ENCODE results near the gene TLR1.
A peak's percentile ranks its signal among the peaks of the same experiment; 100 is the strongest.
"Not testable (repeated sequence)": the region's sequence is repeated elsewhere in the genome, so short reads cannot be mapped to it uniquely, and the experiment has no call there.

The TLR1 gene

DNA sequence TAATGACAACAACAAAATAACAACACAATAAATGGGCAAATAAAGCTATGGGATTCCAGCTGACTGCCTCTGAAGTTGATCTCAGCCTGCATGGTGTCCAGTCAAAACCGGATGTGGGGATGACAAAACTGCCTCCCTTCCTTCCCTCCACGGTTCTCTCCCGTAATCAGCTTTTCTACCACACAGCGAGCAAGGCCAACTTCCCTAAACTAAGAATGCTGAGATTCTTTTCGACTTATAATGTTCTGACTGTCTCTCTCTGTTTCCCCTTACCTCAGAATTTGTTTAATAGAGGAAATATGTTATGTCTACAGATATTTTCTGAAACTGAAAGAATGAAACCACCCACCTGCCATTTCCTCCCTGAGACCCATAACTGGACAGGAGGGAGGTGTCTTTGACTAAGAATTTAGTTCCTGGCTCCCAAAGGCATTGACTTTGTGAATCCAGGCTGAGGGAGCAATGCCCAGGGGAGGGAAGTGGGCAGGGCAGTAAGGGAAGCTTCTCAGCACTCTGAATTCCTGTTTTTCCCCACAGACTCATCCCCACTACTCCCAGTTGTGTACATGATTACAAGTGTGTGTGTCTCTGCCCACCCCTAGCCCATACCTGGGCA, 1.0 kb upstream of the TLR1 start:
- no peak for DNase-seq (ENCODE audit: low read depth in 2 of 2)

DNA sequence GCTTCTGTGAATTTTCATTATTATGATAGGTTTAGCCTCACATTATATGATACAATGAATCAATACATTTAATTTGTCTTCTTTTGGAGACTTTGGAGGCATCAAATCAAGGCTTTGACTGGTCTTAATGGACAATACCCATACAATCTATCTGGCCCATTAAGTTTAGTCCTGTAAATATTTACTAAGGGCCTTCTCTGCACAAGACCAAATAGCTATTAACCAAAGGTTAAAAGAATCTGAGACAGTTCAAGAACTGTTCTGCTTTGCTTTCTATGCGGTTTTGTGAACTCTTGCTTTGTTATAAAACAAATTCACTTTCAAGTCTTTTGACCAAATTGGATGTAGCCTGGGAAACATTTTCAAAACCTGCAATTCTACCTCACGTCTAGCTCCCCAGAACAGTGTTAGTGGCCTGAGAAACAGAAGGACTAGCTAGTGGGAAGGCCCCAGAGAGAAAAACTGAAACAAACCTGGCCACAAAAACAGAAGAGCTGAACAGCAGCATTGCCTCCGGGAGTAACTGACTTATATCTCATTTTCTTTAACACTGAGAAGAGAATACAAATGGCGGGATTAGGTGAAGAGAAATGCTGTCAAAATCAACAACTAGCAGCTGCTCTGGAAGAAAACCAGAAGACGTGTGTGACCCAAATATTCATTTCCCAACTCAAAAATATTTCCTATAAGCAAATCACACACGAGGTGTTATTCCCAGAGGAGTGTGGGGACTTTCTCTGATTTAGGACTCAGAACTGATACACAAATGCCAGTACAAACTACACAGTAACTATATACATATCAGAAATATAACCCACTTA, 548 bp downstream of the TLR1 start:
- DNase-seq (ENCODE audit: low read depth in 2 of 2), result peak in 1 of 2 donors; percentile 8

- DNase-seq (ENCODE audit: low read depth in 2 of 2), result no peak
Measured at GRCh38 chr4:38802561-38803355, 1.8 kb downstream of the TLR1 start.

- no peak for DNase-seq (ENCODE audit: low read depth in 2 of 2)
Measured at GRCh38 chr4:38800961-38801450, 3.6 kb downstream of the TLR1 start.

GRCh38 chr4:38800366-38800765, 4.2 kb downstream of the TLR1 start:
- no peak for DNase-seq (ENCODE audit: low read depth in 2 of 2)

- no peak for DNase-seq (ENCODE audit: low read depth in 2 of 2)
Measured at GRCh38 chr4:38795087-38795486, 9.5 kb downstream of the TLR1 start.

GRCh38 chr4:38794051-38794450, 10.5 kb downstream of the TLR1 start:
- DNase-seq (ENCODE audit: low read depth in 2 of 2), result no peak

DNA sequence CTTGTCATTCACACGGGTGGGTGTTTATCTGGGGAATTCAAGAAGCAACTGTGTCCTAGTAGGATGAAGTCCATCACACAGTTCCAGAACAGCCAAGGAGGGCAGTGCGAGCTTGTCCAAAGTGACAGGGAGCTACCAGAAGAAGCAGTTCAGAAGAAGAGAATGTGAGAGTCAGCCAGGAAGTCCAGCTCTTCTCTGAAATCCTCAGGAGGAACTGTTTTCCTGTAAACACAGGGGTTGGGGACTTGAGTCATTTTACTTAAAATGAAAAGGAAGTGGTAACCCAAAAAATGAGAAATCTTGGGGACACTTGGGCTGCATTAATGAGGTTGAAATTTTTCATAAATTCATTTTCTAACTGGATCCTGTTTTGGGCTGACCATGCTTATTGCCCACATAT, 13.6 kb downstream of the TLR1 start:
- DNase-seq (ENCODE audit: low read depth in 2 of 2), result no peak

DNA sequence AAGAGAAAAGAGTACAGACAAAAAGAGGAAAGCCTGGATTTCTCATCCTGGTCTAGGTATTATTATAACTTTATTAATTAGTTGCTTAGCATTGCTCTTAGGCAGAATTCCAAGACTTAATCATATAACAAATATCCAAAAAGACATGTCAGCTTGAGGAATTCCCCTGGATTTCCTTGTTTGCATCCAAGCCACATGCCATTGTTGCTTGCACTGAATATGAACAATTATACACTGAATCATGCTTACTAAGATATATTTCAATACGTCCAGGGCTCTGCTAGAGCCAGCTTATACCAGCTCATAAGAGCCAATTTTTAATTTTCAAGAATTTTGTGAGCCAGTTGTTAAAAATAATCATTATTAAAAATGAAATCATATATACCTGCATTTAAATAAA, 16.3 kb downstream of the TLR1 start:
- no peak for DNase-seq (ENCODE audit: low read depth in 2 of 2)

- no peak for DNase-seq (ENCODE audit: low read depth in 2 of 2)
Measured at GRCh38 chr4:38787693-38788092, 16.9 kb downstream of the TLR1 start.

DNA sequence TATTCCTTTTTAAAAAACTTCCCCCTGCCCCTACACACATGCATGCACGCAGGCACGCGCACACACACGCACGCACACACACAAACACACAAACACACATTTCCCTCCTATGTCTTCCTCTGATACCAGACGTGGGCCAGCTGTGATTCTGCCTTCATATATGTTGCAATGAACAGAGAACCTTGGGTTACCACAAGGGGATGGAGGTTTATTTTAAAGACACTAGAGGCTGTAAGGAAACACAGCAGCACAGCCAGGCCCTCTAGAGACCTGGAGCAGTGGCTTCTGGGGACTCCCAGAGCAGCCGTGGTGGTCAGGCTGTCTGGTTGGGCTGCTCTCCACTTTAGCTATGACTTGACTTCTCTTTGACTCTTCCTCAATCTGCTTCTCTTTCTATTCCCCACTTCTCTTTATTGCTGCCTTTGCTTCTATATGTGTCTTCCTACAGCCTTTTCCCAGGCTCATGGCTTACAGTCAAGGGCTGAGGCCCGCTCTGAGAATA, 18.6 kb downstream of the TLR1 start:
- DNase-seq (ENCODE audit: low read depth in 2 of 2), result no peak

DNA sequence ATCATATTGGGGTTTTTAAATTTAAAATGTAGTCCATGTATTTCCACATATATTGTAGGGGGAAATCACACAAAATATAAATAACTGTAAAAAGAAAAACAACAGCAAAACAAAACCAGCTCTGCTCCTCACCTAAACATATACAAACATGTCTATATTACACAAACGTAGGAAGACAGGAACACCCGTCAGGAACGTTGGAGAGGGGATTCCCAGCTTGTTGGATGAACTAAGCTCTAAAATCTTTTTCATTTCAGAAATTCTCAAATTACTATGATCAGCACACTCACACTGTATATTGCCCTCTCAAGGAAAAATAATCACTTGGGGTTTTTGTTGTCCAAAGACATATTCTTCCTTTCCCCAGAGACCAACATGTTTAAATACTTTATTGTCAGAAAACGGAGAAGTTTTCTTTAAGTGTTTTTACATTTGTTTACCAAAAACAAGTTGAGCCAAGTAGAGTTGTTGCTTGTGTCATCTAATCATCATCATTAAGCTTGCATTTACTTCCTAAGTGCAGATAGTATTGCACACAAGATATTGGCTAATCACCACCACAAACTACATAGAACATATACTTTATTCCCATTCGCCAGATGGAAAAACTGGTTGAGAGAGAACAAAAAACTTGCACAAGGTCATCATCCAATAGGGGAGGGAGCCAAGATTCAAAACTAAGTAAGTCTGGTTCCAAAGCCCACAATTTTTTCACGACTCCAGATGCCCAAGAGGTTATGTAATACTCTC, 19.4 kb downstream of the TLR1 start:
- no peak for DNase-seq (ENCODE audit: low read depth in 2 of 2)

GRCh38 chr4:38784141-38784540, 20.4 kb downstream of the TLR1 start:
- no peak for DNase-seq (ENCODE audit: low read depth in 2 of 2)

DNA sequence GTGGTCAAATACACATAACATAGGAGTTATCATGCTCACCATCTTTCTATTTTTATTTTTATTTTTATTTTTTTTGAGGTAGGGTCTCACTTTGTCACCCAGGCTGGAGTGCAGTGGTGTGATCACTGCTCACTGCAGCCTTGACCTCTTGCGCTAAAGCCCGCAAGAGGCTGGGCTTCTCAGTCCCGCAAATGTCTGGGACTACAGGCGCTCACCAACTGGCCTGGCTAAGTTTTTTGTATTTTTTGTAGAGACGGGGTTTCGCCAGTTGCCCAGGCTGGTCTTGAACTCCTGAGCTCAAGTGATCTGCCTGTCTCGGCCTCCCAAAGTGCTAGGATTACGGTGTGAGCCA, 21.5 kb downstream of the TLR1 start:
- no peak for DNase-seq (ENCODE audit: low read depth in 2 of 2)

DNA sequence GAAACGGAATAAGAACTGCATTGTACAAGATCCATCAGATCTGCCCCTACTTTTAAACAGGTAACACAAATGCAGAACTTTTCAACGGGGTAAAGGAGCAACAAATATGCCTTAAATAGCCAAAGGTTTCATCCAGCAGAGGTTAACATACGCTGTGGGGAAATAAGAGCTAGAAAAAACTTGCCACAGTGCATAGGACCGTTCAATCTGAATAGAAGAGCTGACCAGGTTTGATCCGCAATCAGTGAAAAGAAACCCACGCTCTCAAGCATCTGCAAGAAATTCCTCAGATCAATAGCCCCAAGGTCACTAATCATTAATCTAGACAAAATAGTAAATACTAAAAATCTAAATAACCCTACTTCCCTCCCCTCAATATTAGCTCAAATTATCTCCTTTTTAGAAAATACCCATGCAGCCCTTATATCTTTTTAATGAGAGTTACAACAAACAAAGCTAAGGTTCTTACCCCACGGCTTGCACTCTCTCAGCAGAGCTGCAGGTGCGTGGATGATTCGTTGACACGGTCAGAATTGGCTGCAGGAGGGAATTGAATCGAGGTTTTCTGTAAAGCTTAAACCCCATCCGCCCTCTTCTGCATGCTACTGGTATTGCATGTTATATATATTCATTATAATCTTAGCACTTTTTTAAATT, 22.0 kb downstream of the TLR1 start, which contains the start of gene TLR10:
TLR10 (minus strand) TSS at position 539 of the 657 bp plus-strand sequence. CDS start 7,400 bp downstream, outside the sequence.
- DNase-seq (ENCODE audit: low read depth in 2 of 2), result no peak

DNA sequence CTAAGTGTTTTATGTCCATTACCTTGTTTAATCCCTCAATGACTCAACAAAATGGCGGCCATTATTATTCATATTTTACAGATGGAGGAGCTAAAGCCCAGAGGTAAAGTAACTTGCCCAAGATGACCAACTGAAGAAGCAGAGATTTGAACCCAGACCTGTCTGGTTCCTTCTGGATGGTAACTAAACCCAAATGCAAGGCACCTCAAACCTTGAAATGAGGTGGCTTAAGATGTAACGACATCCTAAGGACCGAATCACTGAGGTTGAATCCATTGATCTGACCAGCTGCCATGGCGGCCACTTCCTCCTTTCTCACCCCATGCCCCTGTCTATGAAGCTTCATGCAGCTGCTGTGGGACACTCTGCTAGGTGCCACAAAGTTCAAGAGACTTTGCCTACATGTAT, 22.7 kb downstream of the TLR1 start:
- no peak for DNase-seq (ENCODE audit: low read depth in 2 of 2)

- no peak for DNase-seq (ENCODE audit: low read depth in 2 of 2)
Measured at GRCh38 chr4:38780833-38781484, 23.6 kb downstream of the TLR1 start.

DNA sequence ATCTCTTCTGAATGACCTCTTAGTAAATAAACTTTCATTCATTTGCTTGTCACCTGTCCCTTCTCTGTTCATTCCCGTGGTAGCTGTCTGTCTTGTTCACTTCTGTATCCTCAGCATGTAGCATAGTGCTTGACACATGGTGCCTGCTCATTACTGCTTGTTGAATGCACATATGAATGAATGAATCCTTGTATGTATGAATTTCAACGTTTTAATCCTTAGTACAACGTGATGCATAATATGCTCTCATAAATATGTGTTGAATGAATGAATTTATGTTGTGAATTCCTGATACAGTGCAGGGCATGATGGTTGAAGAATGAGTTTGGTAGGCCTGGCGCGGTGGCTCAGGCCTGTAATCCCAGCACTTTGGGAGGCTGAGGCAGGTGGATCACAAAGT, 24.8 kb downstream of the TLR1 start:
- no peak for DNase-seq (ENCODE audit: low read depth in 2 of 2)

- DNase-seq (ENCODE audit: low read depth in 2 of 2), result not testable (repeated sequence)
Measured at GRCh38 chr4:38777925-38778324, 26.7 kb downstream of the TLR1 start.

GRCh38 chr4:38775326-38775725, 29.3 kb downstream of the TLR1 start:
- no peak for DNase-seq (ENCODE audit: low read depth in 2 of 2)
